ENCODE measurements around the gene PRR15. TPM values are rescaled to one million over a fixed set of nuclear protein-coding genes. Genes with fewer than 3 reads are reported as not detected.

Gene PRR15, protein sequence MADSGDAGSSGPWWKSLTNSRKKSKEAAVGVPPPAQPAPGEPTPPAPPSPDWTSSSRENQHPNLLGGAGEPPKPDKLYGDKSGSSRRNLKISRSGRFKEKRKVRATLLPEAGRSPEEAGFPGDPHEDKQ
- 0.77 and 1.7 TPM in 2 replicates for total RNA-seq (ENCODE audit: low replicate concordance)

DNA sequence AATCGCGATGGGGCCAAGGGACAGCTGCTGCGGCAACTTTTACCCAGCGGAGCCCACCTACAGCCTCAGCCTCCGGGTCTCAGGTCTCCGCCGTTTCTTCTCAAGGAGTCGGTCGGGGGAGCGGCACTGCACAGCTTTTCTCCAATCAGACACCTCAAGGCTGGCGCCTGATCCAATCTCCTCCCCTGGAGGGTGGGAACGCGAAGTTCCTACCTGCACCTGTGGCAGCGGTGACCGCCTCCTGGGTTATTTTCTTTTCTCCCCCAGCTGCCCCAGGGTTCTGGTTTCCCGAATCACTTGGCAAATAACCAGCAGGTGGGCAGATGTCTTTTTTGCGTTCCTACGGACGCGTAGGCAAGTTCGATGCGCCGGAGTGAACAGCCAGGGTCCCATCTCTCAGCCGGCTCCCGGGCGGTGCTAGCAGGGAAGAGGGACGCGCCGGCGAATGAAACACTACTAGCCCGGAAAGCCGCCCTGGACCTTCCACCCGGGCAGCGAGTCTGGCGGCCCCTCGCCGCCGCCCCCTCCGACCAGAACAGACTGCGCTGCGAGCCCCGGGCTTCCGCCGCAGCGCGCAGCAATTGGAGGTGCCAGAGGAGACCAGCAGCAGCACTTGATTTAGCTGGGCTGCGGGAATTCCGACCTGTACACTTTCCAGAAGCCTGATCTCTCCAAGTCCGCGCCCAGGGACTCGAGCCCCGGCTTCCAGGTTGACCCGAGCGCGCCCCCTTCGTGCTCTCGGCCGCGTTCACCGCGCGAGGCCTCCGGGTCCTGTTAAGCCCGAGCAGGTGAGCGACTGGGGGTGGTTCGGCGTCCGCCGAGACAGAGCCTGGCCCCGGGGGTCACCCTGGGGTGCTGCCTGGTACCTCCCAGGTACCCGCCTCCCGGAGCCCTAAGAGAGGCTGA is at the start of gene PRR15:
Gene PRR15, plus strand, starts transcription at position 246 of the 906 bp plus-strand sequence. CDS start 2,495 bp downstream, outside the sequence.
- Histone ChIP-seq H3K79me2 (ENCODE audit: low read depth) (no peaks in the 10 kb centered on the region), H3K4me3 (peak within 1 kb of the TSS; percentile 58), H3K27me3 (peaks cover 57% of the 10 kb centered on the region), H3K27ac (no peak within 1 kb of the TSS), H3K9me3 (ENCODE audit: low read depth) (no peaks in the 10 kb centered on the region), H3K9ac (no peak within 1 kb of the TSS), H3K4me1 (no peaks in the 10 kb centered on the region), H3K4me2 (peak within 1 kb of the TSS; percentile 96), H2AFZ (replicated peaks) (peak within 1 kb of the TSS; percentile 71), H3F3A (ENCODE audit: low read depth) (peaks cover 23% of the 10 kb centered on the region), H4K20me1 (ENCODE audit: low read depth) (no peaks in the 10 kb centered on the region), H3K36me3 (no peaks in the 10 kb centered on the region)
- Mint-ChIP-seq H3K9me3 (no peaks in the 10 kb centered on the region), H3K36me3 (no peaks in the 10 kb centered on the region), H3K4me3 (peak within 1 kb of the TSS; percentile 94), H3K27me3 (ENCODE audit: insufficient read depth, low read depth) (peaks cover 37% of the 10 kb centered on the region), H3K27ac (no peak within 1 kb of the TSS), H3K4me1 (peaks cover 12% of the 10 kb centered on the region)
- TF ChIP-seq EZH2phosphoT487 (IDR thresholded peaks at IDR 0.05): no peak
- no peak for TF ChIP-seq EZH2 (IDR thresholded peaks at IDR 0.05)
- TF ChIP-seq, protein P1, sequence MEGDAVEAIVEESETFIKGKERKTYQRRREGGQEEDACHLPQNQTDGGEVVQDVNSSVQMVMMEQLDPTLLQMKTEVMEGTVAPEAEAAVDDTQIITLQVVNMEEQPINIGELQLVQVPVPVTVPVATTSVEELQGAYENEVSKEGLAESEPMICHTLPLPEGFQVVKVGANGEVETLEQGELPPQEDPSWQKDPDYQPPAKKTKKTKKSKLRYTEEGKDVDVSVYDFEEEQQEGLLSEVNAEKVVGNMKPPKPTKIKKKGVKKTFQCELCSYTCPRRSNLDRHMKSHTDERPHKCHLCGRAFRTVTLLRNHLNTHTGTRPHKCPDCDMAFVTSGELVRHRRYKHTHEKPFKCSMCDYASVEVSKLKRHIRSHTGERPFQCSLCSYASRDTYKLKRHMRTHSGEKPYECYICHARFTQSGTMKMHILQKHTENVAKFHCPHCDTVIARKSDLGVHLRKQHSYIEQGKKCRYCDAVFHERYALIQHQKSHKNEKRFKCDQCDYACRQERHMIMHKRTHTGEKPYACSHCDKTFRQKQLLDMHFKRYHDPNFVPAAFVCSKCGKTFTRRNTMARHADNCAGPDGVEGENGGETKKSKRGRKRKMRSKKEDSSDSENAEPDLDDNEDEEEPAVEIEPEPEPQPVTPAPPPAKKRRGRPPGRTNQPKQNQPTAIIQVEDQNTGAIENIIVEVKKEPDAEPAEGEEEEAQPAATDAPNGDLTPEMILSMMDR (IDR thresholded peaks at IDR 0.05): peak; percentile 7
- DNase-seq (ENCODE audit: low spot score): peak; percentile 81

DNA sequence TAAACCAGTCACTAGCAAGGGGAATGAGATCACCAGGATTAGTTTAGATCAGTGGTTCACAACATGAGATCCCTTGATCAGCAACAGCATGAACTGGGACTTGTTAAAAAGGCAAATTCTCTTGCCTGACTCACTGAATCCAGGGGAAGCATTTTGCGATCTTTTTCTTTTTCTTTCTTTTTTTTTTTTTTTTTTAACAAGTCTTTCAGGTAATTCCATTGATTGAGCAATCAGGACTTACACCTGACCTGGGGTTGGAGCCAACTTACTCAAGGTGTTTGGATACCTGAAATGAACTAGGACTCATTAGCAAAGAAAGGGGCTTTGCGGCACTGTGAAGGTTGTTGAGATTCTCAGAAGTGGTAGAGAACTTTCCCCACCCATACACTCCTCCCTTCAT is 47.1 kb upstream of the PRR15 start:
- TF ChIP-seq EZH2 (IDR thresholded peaks at IDR 0.05) (no peak), EZH2phosphoT487 (IDR thresholded peaks at IDR 0.05) (no peak)
- TF ChIP-seq, protein P1 (IDR thresholded peaks at IDR 0.05): no peak
- Mint-ChIP-seq H3K27ac (no peak overlapping the region), H3K4me3 (no peak overlapping the region), H3K4me1 (no peaks in the 10 kb centered on the region), H3K9me3 (peaks cover 3% of the 10 kb centered on the region), H3K36me3 (no peaks in the 10 kb centered on the region), H3K27me3 (ENCODE audit: insufficient read depth, low read depth) (peaks cover 6% of the 10 kb centered on the region)
- Histone ChIP-seq H4K20me1 (ENCODE audit: low read depth) (no peaks in the 10 kb centered on the region), H3F3A (ENCODE audit: low read depth) (no peaks in the 10 kb centered on the region), H3K36me3 (no peaks in the 10 kb centered on the region), H3K79me2 (ENCODE audit: low read depth) (no peaks in the 10 kb centered on the region), H2AFZ (replicated peaks) (no peak overlapping the region), H3K4me1 (no peaks in the 10 kb centered on the region), H3K4me3 (no peak overlapping the region), H3K4me2 (no peak overlapping the region), H3K9ac (no peak overlapping the region), H3K9me3 (ENCODE audit: low read depth) (no peaks in the 10 kb centered on the region), H3K27ac (no peak overlapping the region), H3K27me3 (no peaks in the 10 kb centered on the region)
- no peak for DNase-seq (ENCODE audit: low spot score)

DNA sequence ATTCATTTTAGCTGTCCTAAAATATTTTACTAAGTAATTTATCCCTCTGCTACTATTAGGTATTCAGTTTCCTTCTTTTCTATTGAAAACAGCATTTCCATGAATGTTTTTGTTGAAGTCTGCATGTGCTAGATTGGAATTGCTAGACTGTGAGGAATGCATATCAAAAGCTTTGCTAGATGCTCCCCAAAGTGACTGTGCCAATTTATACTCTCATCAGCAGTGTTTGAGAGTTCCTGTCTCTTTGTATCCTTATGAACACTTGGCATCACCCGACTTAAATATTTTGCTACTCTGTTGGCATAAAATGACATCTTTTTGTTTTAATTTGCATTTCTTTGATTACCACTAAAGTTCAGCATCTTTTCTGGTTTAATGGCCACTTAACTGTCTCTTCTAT is 45.0 kb upstream of the PRR15 start:
- Histone ChIP-seq H3K36me3 (no peaks in the 10 kb centered on the region), H3F3A (ENCODE audit: low read depth) (no peaks in the 10 kb centered on the region), H2AFZ (replicated peaks) (no peak overlapping the region), H3K79me2 (ENCODE audit: low read depth) (no peaks in the 10 kb centered on the region), H3K4me1 (no peaks in the 10 kb centered on the region), H3K27ac (no peak overlapping the region), H4K20me1 (ENCODE audit: low read depth) (no peaks in the 10 kb centered on the region), H3K27me3 (no peaks in the 10 kb centered on the region), H3K4me2 (no peak overlapping the region), H3K9me3 (ENCODE audit: low read depth) (no peaks in the 10 kb centered on the region), H3K9ac (no peak overlapping the region), H3K4me3 (no peak overlapping the region)
- TF ChIP-seq EZH2phosphoT487 (IDR thresholded peaks at IDR 0.05): no peak
- TF ChIP-seq EZH2 (IDR thresholded peaks at IDR 0.05): no peak
- TF ChIP-seq, protein P1 (IDR thresholded peaks at IDR 0.05): no peak
- no peak for DNase-seq (ENCODE audit: low spot score)
- Mint-ChIP-seq H3K27ac (no peak overlapping the region), H3K9me3 (peaks cover 9% of the 10 kb centered on the region), H3K4me3 (no peak overlapping the region), H3K27me3 (ENCODE audit: insufficient read depth, low read depth) (peaks cover 6% of the 10 kb centered on the region), H3K36me3 (no peaks in the 10 kb centered on the region), H3K4me1 (no peaks in the 10 kb centered on the region)

Data from neural progenitor cell (in vitro differentiated cells).